NCI-H1092 (cell line): ENCODE results near the gene KRTAP10-4.
"Not testable (repeated sequence)": the region's sequence is repeated elsewhere in the genome, so short reads cannot be mapped to it uniquely, and the experiment has no call there.

ENCODE experiments used
- DNase-seq: peaks from one replicate; lab custom pipeline; 2025; lab: John Stamatoyannopoulos, UW

Gene KRTAP10-4

GRCh38 chr21:44599264-44600029, 25.9 kb downstream of the KRTAP10-4 start:
- DNase-seq, result no peak

GRCh38 chr21:44600118-44600978, 26.8 kb downstream of the KRTAP10-4 start, which contains the start of gene KRTAP10-7:
TSS of gene KRTAP10-7 (plus strand) at chr21:44600597. CDS start at chr21:44600622, 25 bp downstream.
- not testable (repeated sequence) for DNase-seq

- not testable (repeated sequence) for DNase-seq
Measured at GRCh38 chr21:44601091-44601490, 27.6 kb downstream of the KRTAP10-4 start.

DNA sequence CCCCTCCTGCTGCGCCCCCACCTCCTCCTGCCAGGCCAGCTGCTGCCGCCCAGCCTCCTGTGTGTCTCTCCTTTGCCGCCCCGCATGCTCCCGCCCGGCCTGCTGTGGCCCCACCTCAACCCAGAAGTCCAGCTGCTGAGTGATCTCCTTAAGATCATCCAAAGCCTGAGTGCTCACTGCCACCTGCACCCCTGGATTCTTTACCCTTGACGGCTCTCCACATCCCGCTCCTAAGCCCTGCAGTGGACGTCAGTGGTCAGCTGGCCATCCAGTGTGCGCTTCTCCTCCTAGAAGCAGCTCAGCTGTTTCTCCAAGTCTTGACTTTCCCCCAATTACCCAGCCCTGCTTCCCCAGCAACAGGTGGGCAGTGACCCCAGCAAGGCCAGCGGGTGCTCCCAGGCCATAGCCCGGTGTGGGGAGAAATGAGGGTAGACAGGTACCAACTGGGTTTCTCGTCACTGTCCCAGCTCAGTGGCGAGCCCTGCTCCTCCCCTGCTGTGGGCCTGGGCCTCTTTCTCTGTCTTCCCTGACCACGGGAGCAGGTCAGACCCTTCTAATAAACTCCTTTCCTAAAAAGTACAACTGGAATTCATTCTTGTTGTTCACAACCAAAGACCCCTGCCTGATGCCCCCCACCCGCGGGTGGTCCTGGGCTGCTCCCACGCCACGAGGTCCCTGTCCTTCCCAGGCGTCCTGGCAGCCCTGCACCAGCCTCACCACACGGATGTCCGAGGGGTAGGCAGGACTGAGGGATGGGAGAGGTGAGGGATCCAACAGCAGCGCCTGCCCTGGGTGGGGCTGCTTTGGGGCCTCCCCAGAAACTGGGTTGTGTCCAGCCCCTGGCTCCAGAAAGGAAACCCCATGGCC, 28.3 kb downstream of the KRTAP10-4 start:
- DNase-seq, result no peak

DNA sequence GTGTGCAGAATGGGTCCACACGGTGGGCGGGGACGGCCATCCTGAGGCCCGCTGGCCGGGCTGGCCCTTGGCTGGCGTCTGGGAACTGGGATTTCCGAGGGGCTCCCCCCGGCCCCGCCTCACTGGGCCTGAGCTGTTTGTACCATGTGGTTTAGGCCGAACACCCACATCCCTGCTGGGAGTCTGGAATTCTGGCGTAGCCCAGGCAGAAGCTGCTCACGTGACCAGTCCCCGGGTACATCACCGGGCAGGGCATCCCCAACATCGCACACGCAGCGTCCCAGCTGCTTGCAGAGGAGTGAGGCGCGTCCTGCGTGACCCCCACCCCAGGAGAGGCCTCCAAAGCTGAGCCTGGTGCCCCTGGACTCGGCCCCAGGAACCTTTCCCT, 28.9 kb downstream of the KRTAP10-4 start:
- no peak for DNase-seq

- DNase-seq, result no peak
Measured at GRCh38 chr21:44603109-44603875, 29.8 kb downstream of the KRTAP10-4 start.

- no peak for DNase-seq
Measured at GRCh38 chr21:44603911-44604310, 30.4 kb downstream of the KRTAP10-4 start.

DNA sequence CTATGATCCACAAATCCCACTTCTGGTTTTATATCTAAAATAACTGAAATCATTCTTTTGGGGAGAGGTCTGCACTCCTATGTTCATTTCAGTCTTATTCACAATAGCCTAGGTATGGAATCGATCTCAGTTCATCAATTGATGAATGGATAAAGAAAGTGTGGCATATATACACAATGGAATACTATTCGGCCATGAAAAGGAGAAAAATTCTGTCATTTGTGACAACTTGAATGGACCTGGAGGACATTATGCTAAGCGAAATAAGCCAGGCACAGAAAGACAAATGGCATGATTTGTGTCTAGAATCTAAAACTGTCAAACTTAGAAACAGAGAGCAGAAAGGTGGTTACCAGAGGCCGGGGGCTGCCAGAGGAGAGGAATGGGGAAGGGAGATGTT, 33.0 kb downstream of the KRTAP10-4 start:
- no peak for DNase-seq

DNA sequence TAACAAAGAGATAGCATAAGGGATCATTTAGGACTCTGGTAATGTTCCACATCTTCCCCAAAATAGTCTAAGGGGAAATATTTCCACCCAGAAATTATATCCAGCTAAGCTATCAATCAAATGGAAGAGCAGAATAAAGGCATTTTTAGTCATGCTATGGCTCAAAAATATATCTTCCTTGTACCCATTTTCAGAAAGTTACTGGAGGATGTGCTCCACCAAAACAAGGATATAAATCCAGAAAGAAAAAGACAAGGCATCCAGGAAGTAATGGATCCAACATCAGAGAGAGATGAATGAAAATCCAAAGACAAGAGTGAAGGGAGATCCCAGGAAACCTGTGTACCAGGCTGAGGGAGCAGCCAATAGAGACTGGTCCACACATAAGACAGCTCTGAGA, 35.7 kb downstream of the KRTAP10-4 start:
- no peak for DNase-seq

DNA sequence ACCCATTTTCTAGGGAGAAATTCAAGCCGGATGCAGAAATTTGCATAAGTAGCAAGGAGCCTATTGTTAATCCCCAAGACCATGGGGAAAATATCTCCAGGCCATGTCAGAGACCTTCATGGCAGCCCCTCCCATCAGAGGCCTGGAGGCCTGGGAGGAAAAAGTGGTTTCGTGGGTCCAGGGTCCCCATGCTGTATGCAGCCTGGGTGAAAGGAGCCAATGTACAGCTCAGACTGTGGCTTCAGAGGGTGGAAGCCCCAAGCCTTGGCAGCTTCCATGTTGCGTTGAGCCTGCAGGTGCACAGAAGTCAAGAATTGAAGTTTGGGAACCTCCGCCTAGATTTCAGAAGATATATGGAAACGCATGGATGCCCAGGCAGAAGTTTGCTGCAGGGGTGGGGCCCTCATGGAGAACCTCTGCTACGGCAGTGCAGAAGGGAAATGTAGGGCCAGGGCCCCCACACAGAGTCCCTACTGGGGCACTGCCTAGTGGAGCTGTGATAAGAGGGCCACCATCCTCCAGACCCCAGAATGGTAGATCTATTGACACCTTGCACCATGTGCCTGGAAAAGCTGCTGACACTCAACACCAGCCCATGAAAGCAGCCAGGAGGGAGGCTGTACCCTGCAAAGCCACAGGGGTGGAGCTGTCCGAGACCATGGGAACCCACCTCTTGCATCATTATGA, 36.8 kb downstream of the KRTAP10-4 start:
- not testable (repeated sequence) for DNase-seq

DNA sequence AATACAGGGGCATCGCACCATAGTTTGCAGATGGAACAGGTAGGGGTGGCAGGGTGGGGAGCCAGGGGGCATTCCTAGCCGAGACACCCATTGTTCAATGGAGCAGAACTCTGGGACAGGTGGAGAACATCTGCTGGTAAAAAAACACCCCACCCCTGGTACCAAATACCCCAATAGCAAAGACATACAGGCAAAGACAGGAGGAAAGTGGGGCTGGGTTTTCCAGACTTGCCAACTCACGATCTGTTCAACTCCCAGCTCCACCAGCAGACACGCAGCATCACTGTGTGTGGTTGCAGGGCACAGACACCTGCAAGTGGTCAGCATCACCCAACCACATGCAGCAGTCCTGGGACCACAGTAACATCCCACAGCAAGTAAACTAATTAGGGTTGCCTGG, 38.0 kb downstream of the KRTAP10-4 start:
- no peak for DNase-seq

DNA sequence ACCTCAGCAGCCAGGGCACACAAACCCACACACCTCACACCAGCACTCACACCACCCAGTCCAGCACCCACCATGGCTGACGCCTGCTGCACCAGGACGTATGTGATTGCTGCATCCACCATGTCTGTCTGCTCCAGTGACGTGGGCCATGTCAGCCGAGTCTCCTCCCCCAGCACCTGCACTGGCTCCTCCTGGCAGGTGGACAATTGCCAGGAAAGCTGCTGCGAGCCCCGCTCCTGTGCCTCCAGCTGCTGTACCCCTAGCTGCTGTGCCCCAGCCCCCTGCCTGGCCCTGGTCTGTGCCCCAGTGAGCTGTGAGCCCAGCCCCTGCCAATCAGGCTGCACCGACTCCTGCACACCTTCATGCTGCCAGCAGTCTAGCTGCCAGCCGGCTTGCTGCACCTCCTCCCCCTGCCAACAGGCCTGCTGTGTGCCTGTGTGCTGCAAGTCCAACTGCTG, 38.5 kb downstream of the KRTAP10-4 start, which contains the start of gene KRTAP10-8:
Gene KRTAP10-8 (plus strand): TSS at position 51 of the 458 bp plus-strand sequence. CDS start 22 bp downstream, at position 73.
- DNase-seq, result no peak

DNA sequence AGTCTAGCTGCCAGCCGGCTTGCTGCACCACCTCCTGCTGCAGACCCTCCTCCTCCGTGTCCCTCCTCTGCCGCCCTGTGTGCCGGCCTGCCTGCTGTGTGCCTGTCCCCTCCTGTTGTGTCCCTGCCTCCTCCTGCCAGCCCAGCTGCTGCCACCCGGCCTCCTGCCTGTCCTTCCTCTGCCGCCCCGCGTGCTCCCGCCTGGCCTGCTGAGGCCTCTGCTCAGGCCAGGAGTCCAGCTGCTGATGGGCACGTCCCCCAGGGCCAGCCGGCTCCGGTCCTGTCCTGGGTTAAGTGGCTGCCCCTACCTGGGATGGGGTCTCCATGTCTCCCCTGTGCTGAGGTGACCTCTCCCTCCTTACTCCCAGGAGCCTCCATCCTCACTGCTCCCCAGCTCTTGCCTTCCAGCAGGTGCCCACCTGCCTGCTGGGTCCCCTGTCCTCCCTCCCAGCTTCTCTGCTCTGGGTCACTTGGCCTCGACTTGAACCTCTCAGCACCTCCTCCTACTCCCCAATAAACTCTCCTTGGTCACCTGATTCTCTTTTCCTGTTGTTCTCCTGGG, 39.2 kb downstream of the KRTAP10-4 start:
- DNase-seq, result no peak

- DNase-seq, result no peak
Measured at GRCh38 chr21:44613386-44614155, 40.0 kb downstream of the KRTAP10-4 start.

DNA sequence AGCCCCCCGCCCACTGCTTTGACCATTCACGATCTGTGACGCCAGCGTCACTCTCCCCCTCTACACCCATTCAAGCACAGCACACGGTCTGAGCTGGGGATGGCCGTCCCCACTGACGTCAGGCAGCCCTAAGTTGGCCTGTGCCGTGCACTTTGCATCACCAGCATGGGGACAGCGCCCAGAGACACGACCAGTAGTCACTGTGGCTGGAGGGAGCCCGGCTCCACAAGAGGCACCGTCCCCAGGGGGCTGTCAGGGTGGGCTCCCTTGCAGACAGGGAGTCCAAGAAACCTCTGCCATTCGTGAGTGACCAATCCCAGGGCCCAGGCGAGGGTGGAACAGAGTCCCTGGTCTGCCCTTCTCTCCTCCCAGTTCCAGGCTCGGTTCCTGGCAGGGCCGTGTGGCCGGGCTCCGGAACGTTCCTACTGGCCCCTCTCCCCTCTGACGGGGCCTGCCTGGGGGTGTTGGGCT, 40.7 kb downstream of the KRTAP10-4 start:
- no peak for DNase-seq

DNA sequence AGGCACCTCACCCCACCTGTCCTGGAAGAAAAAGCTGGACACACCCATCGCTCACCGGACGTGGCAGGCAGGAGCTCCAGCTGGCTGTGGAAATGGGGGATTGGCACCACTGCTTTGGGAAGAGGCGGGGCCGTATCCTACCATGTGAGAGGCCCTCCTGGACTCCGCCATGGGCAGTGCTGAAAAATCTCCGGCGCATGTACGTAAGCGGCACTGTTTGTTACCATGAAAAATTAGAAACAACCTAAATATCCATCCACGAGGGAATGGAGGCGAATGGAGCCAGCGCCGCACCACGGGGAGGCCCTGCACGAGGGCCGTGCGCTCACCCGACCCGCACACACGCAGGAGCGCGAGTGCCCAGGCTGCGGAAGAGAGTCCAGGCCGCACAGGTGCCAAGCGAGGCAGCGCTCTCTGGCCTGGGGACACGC, 41.4 kb downstream of the KRTAP10-4 start:
- DNase-seq, result no peak

DNA sequence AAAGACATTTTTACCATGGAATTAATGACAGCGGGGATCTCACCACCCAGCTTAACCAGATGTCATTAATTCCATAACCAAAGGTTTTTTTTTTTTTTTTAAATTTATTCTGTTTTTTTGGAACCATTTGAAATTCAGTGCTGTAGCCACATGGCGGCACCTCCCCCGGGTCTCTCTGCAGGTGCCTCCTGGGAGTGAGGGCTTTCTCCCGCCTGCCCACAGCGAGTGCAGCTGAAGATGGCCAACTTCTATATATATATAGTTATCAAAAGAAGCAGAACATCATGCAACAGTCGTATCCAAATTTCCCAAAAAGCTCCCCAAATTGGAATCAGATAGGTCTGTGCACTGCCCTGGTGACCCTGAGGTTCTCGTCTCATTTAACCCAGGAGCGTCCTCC, 41.9 kb downstream of the KRTAP10-4 start:
- no peak for DNase-seq

GRCh38 chr21:44615911-44616590, 42.5 kb downstream of the KRTAP10-4 start:
- peak; percentile 14 for DNase-seq

GRCh38 chr21:44616591-44616926, 43.0 kb downstream of the KRTAP10-4 start:
- DNase-seq, result no peak
